Fibroblast of pulmonary artery (primary cell): ENCODE results near the gene NFASC.

Experiments used
- DNase-seq: peaks from one replicate; pipeline ENCODE4 v3.0.0-alpha.2; 2010; ENCODE audit warnings: low read depth
- H3K4me3 ChIP-seq: replicated peaks from 2 replicates; pipeline ENCODE4 v1.5.1; 2011; ENCODE audit warnings: low read depth, mild to moderate bottlenecking, control low read depth, low read length, moderate library complexity
- CTCF ChIP-seq: IDR thresholded peaks from 2 replicates; pipeline ENCODE4 v1.5.1; 2011; ENCODE audit warnings: mild to moderate bottlenecking, control low read depth, low read length, inconsistent platforms; ENCODE audit errors: missing control alignments

Gene NFASC

GRCh38 chr1:205061665-205062069 is 191.0 kb downstream of the NFASC start:
- no peak overlapping the region for H3K4me3 ChIP-seq
- TF ChIP-seq CTCF: peak; percentile 93
- peak; percentile 62 for DNase-seq

- no peak for TF ChIP-seq CTCF
- H3K4me3 ChIP-seq: no peak overlapping the region
- DNase-seq: no peak
Observed at GRCh38 chr1:205062319-205062718, 191.7 kb downstream of the NFASC start.

DNA sequence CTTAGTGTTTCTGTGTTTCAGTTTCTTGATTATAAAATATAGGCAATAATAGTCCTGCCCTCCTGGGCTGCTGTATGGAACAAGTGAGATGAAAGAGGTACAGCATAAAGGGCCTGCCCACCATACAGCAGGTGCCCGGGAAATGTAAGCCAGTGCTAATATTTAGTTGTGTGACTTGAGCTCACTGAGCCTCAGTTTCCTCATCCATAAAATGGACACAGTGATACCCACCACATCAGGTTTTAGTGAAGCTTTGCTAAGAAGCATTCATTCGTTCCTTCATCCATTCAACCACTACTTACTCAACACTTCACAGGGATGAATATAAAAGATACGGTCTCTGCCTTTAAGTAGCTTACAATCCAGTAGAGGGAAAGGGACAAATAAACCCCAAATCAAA is 192.2 kb downstream of the NFASC start:
- no peak for TF ChIP-seq CTCF
- no peak overlapping the region for H3K4me3 ChIP-seq
- DNase-seq: no peak

GRCh38 chr1:205064301-205064700 is 193.6 kb downstream of the NFASC start:
- no peak for TF ChIP-seq CTCF
- H3K4me3 ChIP-seq: no peak overlapping the region
- no peak for DNase-seq

- no peak for DNase-seq
- TF ChIP-seq CTCF: no peak
- no peak overlapping the region for H3K4me3 ChIP-seq
Observed at GRCh38 chr1:205064741-205065316, 194.2 kb downstream of the NFASC start.

GRCh38 chr1:205065666-205066065 is 195.0 kb downstream of the NFASC start:
- DNase-seq: no peak
- no peak overlapping the region for H3K4me3 ChIP-seq
- no peak for TF ChIP-seq CTCF

- H3K4me3 ChIP-seq: no peak overlapping the region
- no peak for TF ChIP-seq CTCF
- no peak for DNase-seq
Observed at GRCh38 chr1:205066141-205066818, 195.6 kb downstream of the NFASC start.
